HL-60 (cell line): ENCODE measurements around the gene ERP27.

Source experiments
- DNase-seq, 2 experiments: peaks; one replicate each; pipeline ENCODE4 v3.0.0-alpha.2; 2010 to 2020; ENCODE audit warnings: low read depth in 1 of 2, low spot score in 1 of 2
- H3K27ac ChIP-seq: fragments of 250-450 bp; sonication (Bioruptor Pico); replicated peaks from 2 replicates; pipeline ENCODE4 v1.5.1; 2020; ENCODE audit warnings: mild to moderate bottlenecking, moderate library complexity
- H3K27me3 ChIP-seq: fragments of 250-450 bp; sonication (Bioruptor Pico); 2 replicates; pipeline ENCODE4 v1.5.1; 2021; ENCODE audit warnings: mild to moderate bottlenecking, moderate library complexity; ENCODE audit not compliant: insufficient read depth, poor library complexity, severe bottlenecking
- H3K4me3 ChIP-seq: replicated peaks from 2 replicates; pipeline ENCODE4 v1.5.1; 2011; ENCODE audit warnings: mild to moderate bottlenecking, control low read depth, low read length; ENCODE audit not compliant: insufficient read depth
- CTCF ChIP-seq: IDR thresholded peaks from one replicate; pipeline ENCODE4 v1.5.1; 2011; ENCODE audit warnings: low read length, control low read depth, inconsistent platforms; ENCODE audit not compliant: insufficient read depth
- GABPA ChIP-seq: IDR thresholded peaks from 2 replicates; pipeline ENCODE4 v1.6.1; 2012; ENCODE audit warnings: low read depth
- POLR2AphosphoS5 ChIP-seq: IDR thresholded peaks from 2 replicates; pipeline ENCODE4 v1.6.1; 2012; ENCODE audit warnings: low read depth
- REST ChIP-seq: IDR thresholded peaks from 2 replicates; pipeline ENCODE4 v1.6.1; 2012; ENCODE audit warnings: low read depth; ENCODE audit not compliant: insufficient replicate concordance
- SPI1 ChIP-seq: IDR thresholded peaks from 2 replicates; pipeline ENCODE4 v1.6.1; 2012; ENCODE audit warnings: low read depth, mild to moderate bottlenecking, borderline replicate concordance

The ERP27 gene

GRCh38 chr12:14915736-14916135 lies 22.6 kb downstream of the ERP27 start:
- H3K27ac ChIP-seq, result no peak overlapping the region
- no peak overlapping the region for H3K4me3 ChIP-seq
- no peak for DNase-seq
- TF ChIP-seq CTCF (no peak), POLR2AphosphoS5 (no peak), REST (no peak), SPI1 (no peak), GABPA (no peak)
- H3K27me3 ChIP-seq, result no peaks in the 10 kb centered on the region

- no peak for DNase-seq
- Histone ChIP-seq H3K27ac (no peak overlapping the region), H3K27me3 (no peaks in the 10 kb centered on the region), H3K4me3 (no peak overlapping the region)
- TF ChIP-seq GABPA (no peak), REST (no peak), CTCF (no peak), SPI1 (no peak)
Measured at GRCh38 chr12:14913381-14913781, 25.0 kb downstream of the ERP27 start.

- DNase-seq, result no peak
- TF ChIP-seq POLR2AphosphoS5, result no peak
- no peak for TF ChIP-seq GABPA
- TF ChIP-seq REST, result no peak
- no peak for TF ChIP-seq SPI1
- no peak for TF ChIP-seq CTCF
- H3K27ac ChIP-seq, result no peak overlapping the region
Measured at GRCh38 chr12:14911131-14911530, 27.2 kb downstream of the ERP27 start.

More at GRCh38 chr12:14911131-14911530, 27.2 kb downstream of the ERP27 start:
- no peaks in the 10 kb centered on the region for H3K27me3 ChIP-seq
- H3K4me3 ChIP-seq, result no peak overlapping the region
